ENCODE data around the gene FHL3.

FHL3 gene

GRCh38 chr1:38005195-38006007 lies at the start of gene FHL3:
Gene FHL3 (minus strand): TSS chr1:38005514. CDS start chr1:37999412, 6,102 bp downstream.
- ChIA-PET POLR2A (interaction anchor here (0.6 kb wide), 2 partner anchors 15 to 48 kb away, joined by 4 to 5 read pairs; no protein-coding TSS in a partner anchor), CTCF (no interaction called here)
- DNase-seq (ENCODE audit: extremely low spot score), result peak; percentile 85
- TF ChIP-seq CTCF (IDR thresholded peaks at IDR 0.05; ENCODE audit: control extremely low read depth, extremely low read depth, low read depth, missing control alignments), result no peak

- ChIA-PET POLR2A (interaction anchor here (0.6 kb wide), 1 partner anchor 48 kb away, joined by 5 read pairs; no protein-coding TSS in a partner anchor), CTCF (interaction anchor here (0.8 to 2.9 kb wide), 7 partner anchors 8 to 782 kb away, joined by 3 to 22 read pairs (median 3); no protein-coding TSS in a partner anchor)
- no peak for DNase-seq (ENCODE audit: extremely low spot score)
- TF ChIP-seq CTCF (IDR thresholded peaks at IDR 0.05; ENCODE audit: control extremely low read depth, extremely low read depth, low read depth, missing control alignments), result no peak
Observed at GRCh38 chr1:38053416-38054091, 48.2 kb upstream of the FHL3 start.

- ChIA-PET CTCF (interaction anchor here (0.8 to 3.2 kb wide), 9 partner anchors 9 to 782 kb away, joined by 3 to 22 read pairs (median 3); no protein-coding TSS in a partner anchor), POLR2A (interaction anchor here (0.6 kb wide), 1 partner anchor 47 kb away, joined by 5 read pairs; no protein-coding TSS in a partner anchor)
- DNase-seq (ENCODE audit: extremely low spot score), result peak; percentile 52
- TF ChIP-seq CTCF (IDR thresholded peaks at IDR 0.05; ENCODE audit: control extremely low read depth, extremely low read depth, low read depth, missing control alignments), result no peak
Observed at GRCh38 chr1:38052750-38053415, 47.6 kb upstream of the FHL3 start.

- POLR2A ChIA-PET, result interaction anchor here (1.0 kb wide), 1 partner anchor 23 kb away, joined by 3 read pairs; no protein-coding TSS in a partner anchor
- CTCF ChIA-PET, result interaction anchor here (1.0 to 3.2 kb wide), 4 partner anchors 11 to 31 kb away, joined by 3 to 13 read pairs (median 4); no protein-coding TSS in a partner anchor
Observed at GRCh38 chr1:38051079-38051543, 45.8 kb upstream of the FHL3 start.

GRCh38 chr1:38050397-38051078 lies 45.2 kb upstream of the FHL3 start:
- no peak for TF ChIP-seq CTCF (IDR thresholded peaks at IDR 0.05; ENCODE audit: control extremely low read depth, extremely low read depth, low read depth, missing control alignments)
- no peak for DNase-seq (ENCODE audit: extremely low spot score)
- ChIA-PET POLR2A (interaction anchor here (1.0 kb wide), 1 partner anchor 22 kb away, joined by 3 read pairs; no protein-coding TSS in a partner anchor), CTCF (interaction anchor here (1.0 to 3.2 kb wide), 4 partner anchors 12 to 32 kb away, joined by 3 to 13 read pairs (median 4); no protein-coding TSS in a partner anchor)

More at GRCh38 chr1:38051079-38051543, 45.8 kb upstream of the FHL3 start:
- DNase-seq (ENCODE audit: extremely low spot score), result no peak
- TF ChIP-seq CTCF (IDR thresholded peaks at IDR 0.05; ENCODE audit: control extremely low read depth, extremely low read depth, low read depth, missing control alignments), result no peak

Data from GM10248 (cell line).